HG03432 (cell line): ENCODE measurements around the gene SMIM34.
"Not testable (repeated sequence)": the region's sequence is repeated elsewhere in the genome, so short reads cannot be mapped to it uniquely, and the experiment has no call there.

Experiments
- ATAC-seq: cut with Tn5 transposase; IDR thresholded peaks from one replicate; pipeline ENCODE4 v1.9.1; 2021; ENCODE audit warnings: mild to moderate bottlenecking, moderate library complexity; ENCODE audit not compliant: unreplicated experiment

The SMIM34 gene

DNA sequence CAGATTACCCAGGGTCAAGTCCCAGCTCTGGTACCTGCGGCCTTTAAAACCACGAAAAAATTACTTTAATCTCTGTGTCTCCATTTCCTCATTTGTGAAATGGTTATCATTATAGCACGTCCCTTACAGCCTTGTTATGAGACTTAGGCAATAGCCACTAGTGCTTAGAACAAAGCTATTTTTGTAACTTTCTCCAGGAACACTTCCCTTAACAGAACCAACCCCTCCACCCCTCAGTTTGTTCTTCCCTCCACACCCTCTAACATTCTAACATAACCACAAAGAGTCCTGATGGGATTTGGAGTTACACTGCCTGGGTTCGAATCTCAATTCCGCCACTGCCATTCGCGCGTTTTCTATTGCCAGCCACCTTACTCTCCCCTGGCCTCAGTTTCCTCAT is 49.3 kb downstream of the SMIM34 start:
- not testable (repeated sequence) for ATAC-seq

DNA sequence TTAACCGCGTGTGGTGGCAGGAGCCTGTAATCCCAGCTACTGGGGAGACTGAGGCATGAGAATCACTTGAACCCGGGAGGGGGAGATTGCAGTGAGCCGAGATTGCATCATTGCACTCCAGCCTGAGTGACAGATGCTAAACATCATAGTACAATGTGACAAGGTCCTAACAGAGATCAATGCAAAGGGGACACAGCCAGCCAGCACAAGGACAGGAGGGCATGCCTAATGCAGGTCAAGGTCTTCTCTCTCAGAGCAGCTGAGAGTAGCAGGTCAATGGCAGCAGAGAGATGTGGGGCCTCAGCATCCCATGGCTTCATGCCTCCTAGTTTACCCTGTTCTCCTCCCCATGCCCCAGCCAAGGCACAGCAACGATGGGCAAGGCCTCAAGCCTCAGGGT is 51.4 kb downstream of the SMIM34 start:
- ATAC-seq = no peak

DNA sequence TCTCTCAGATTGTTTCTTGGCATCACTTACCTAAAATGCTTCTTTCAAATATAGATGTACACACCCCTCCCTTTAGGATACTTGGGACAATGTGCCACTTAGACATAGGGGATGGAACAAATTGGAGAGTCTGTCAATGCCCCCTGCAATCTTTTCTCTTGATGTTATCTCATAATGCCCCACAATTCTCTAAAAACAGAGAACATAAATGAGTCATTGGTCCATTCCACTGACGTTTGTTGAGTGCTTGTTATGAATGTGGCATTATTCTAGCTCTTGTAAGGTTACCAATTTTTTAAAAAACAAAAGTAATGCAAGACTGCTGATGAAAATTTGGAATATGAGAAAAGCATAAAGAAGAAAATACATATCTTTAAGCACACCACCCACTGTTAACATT is 54.0 kb downstream of the SMIM34 start:
- no peak for ATAC-seq
